GM18867 (cell line): Measurements from ENCODE around the gene ASCC3.

ENCODE experiments used
- ATAC-seq: cut with Tn5 transposase; IDR thresholded peaks from one replicate; pipeline ENCODE4 v1.9.1; 2021; ENCODE audit warnings: mild to moderate bottlenecking, moderate library complexity; ENCODE audit not compliant: unreplicated experiment

ASCC3 gene

GRCh38 chr6:100506651-100507050 lies 374.5 kb downstream of the ASCC3 start:
- ATAC-seq: no peak

GRCh38 chr6:100504786-100505737 lies 376.1 kb downstream of the ASCC3 start:
- ATAC-seq: no peak

- ATAC-seq: no peak
These were observed 378.0 kb downstream of the ASCC3 start for GRCh38 chr6:100503043-100503705.

GRCh38 chr6:100493206-100493888 lies 387.8 kb downstream of the ASCC3 start:
- no peak for ATAC-seq

- ATAC-seq: no peak
These were observed 389.0 kb downstream of the ASCC3 start for GRCh38 chr6:100491952-100492670.

DNA sequence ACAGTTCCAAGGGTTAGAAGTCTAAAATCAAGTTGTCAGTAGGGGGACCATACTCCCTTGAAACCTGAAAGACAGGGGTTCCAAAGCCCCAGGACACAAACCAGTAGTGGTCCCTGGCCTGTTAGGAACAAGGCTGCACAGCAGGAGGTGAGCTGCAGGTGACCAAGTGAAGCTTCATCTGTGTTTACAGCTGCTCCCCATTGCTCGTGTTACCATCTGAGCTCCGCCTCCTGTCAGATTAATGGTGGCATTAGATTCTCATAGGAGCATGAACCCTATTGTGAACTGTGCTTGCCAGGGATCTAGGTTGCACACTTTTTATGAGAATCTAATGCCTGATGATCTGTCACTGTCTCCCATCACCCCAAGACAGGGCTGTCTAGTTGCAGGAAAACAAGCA lies 391.1 kb downstream of the ASCC3 start:
- ATAC-seq: no peak

DNA sequence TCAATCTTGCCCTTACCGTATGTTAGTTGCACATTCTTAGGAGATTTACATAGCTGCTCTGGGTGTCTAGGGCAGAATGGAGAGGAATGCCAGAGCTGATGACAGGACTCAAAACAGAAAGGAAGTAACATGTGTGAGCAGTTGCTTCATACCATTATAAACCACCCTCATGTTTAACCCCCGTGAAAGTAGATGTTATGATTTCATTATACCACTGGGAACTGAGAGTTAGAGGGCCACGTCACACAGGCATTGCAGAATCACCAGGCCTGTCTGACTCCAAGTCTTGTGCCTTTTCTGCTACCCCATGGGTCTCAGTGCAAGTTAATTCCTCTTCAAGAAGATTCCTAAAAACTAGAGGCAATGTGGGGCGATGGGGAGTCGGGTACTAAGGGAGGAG lies 392.9 kb downstream of the ASCC3 start:
- peak; percentile 53 for ATAC-seq

GRCh38 chr6:100487638-100488037 lies 393.5 kb downstream of the ASCC3 start:
- no peak for ATAC-seq

GRCh38 chr6:100485268-100485667 lies 395.9 kb downstream of the ASCC3 start:
- no peak for ATAC-seq

- ATAC-seq: peak; percentile 39
These were observed 396.7 kb downstream of the ASCC3 start for GRCh38 chr6:100484474-100484873.

DNA sequence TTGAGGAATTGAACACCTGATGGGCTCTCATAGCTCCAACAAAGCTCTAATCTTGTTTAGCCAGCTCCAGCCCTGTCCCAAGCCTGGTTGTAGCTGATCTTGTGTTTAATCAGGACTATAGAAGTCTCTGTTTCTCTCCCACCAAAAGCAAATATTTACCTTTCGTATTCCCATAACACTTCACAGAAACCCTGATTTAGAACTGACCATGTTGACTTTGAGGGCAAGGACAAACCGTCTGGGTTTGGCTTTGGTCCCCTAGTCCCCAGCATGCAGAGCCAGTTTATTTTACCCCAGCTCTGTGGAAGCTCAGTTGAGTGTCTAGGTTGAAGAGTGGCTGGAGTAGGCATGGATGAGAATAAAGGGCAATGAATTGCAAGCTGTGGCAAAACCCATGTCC lies 398.4 kb downstream of the ASCC3 start:
- ATAC-seq: no peak

DNA sequence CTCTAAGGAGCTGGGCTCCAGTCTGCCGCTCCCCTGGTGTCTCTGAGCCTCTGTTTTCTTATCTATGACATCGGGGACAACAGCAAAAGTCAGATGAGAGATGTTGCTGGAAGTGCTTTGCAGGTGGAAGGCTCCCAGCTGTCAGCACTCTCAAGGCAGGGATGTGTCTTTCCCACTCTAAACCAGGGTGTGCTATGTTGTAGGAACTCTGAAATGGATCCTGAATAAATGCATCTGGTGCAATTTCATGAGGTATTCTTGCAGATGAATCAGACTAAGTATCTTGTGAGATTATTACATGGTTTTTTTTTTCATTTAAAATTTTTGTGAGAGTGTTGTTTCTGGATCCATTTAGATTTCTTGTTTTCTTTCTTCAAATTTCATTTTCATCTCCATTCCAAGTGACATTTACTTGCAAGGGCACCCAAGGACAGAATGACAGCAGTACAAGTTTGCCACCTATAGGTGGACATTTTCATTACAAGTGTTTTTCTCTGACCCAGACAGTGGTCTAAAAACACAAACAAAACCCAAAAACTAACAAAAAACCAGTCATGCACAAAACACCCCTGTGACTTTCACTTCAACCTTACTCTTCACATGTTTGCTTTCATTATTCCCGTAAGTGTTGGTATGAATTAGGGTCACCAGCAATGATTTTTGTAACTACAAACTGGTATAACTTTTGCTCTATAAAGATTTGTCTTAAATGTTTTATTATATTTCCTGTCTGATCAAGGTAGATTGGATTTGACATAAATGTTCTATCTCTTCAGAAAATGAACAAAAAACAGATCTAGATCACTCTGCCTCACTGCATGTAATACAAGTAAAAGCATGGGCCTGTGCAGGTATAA lies 401.7 kb downstream of the ASCC3 start:
- ATAC-seq: peak; percentile 54

- ATAC-seq: peak; percentile 81
These were observed 405.4 kb downstream of the ASCC3 start for GRCh38 chr6:100475554-100476320.

GRCh38 chr6:100473182-100473581 lies 407.9 kb downstream of the ASCC3 start:
- no peak for ATAC-seq

DNA sequence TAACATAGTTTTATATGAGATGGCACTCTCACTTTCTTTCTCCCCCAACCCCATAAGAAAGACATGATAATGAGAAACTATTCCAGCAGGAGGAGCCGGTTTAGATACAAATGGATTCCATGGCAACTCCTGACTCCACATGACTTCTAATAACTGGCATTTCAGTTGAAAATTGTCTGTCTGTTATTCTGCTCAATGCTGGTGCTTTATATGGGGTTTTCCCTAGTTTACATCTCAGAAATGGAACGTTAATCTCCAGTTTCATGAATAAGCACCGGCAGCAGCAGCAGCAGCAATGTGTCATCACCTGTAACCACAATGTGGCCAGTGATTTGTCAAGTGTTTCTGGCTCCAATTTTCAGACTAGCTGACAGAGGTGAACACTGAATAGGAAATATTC lies 408.5 kb downstream of the ASCC3 start:
- peak; percentile 88 for ATAC-seq

GRCh38 chr6:100470422-100471120 lies 410.6 kb downstream of the ASCC3 start:
- ATAC-seq: no peak

DNA sequence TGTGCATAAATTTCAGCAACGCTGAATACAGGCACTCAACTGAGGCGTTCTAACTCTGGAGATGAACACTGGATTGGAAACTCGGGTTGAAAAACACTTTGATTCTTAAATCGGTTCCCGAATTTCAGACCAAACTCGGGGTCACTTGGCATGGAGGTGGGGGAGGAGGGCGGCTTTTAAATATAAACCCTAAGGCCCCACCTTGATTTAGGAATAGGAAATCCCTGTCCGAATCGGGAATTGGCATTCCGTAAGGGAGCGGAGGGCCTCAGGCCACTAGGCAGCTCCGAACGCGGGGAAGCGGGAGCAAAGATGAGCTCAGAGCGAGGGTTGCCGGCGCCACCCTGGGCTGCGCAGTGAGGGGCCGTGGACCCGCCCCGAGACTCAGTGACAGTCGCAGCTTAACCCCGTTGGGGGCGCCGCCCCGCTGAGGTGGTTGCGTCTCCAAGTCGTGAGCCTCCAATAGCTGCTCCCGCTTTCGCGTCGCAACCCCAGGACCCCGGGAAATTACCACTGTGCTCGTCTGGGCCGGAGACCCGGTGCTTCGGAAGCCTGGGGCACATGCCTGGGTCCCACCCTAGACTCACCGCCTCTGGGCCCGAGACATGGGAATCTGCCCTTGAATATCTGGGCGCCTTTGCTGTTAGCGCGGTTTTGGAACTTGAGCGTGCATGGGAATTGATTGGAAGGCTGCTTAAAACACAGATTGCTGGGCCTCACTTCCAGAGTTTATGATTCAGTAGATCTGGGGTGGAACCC lies 411.8 kb downstream of the ASCC3 start:
- ATAC-seq: no peak
